GM12878 (cell line): Measurements from ENCODE around the gene ZSCAN22. TPM values are rescaled to one million over a fixed set of nuclear protein-coding genes. Genes with fewer than 3 reads are reported as not detected.

ENCODE experiments used
- ATAC-seq: fragments of 200-7000 bp; cut with Tn5 transposase; 3 replicates; pipeline ENCODE4 v1.9.1; 2020; ENCODE audit warnings: mild to moderate bottlenecking, moderate library complexity
- BruUV-seq: library from RNA; stranded (reverse); fragments of 400-500 nt; replicated peaks from 2 replicates; lab custom pipeline; 2021; lab: Mats Ljungman, UMichigan
- CTCF ChIA-PET: fragments of 300-600 bp; sonication (Branson Sonifier 250); formaldehyde crosslinking; extraction: SDS; loops from one replicate; lab custom pipeline; 2021; ENCODE audit warnings: inconsistent platforms; lab: Yijun Ruan, JAX
- POLR2A ChIA-PET: fragments of 350-600 bp; formaldehyde crosslinking; extraction: SDS; loops from one replicate; lab custom pipeline; 2021; ENCODE audit warnings: inconsistent platforms; lab: Charles Lee
- RAD21 ChIA-PET: fragments of 300-600 bp; sonication (Branson Sonifier 250); formaldehyde crosslinking; loops from one replicate; lab custom pipeline; 2023; ENCODE audit warnings: antibody characterized with exemption; ENCODE audit not compliant: unreplicated experiment; lab: Charles Lee
- SMC1A ChIA-PET: fragments of 300-600 bp; sonication (Branson Sonifier 250); formaldehyde crosslinking; loops from one replicate; lab custom pipeline; 2023; ENCODE audit not compliant: unreplicated experiment, uncharacterized antibody; lab: Charles Lee
- DNase-seq: peaks from one replicate; pipeline ENCODE4 v3.0.0-alpha.2; 2011; ENCODE audit warnings: low read depth, low spot score
- FAIRE-seq: peaks from 3 replicates; lab custom pipeline; 2011; peaks lifted over from hg19 to GRCh38; lab: Jason Lieb, UNC
- H2AFZ ChIP-seq: 2 replicates; pipeline ENCODE4 v1.6.0; 2011; ENCODE audit warnings: low read depth, low read length, control low read depth; ENCODE audit not compliant: control insufficient read depth
- H3K27ac ChIP-seq: 2 replicates; pipeline ENCODE4 v1.5.1; 2011; ENCODE audit warnings: control low read depth; ENCODE audit not compliant: control insufficient read depth, insufficient read depth
- H3K27me3 ChIP-seq, 2 experiments: replicated peaks in 1 of 2; 2 replicates each; pipeline versions ENCODE4 v1.6.0 to v1.6.1; 2011; ENCODE audit warnings: low read length in 1 of 2; ENCODE audit not compliant: control insufficient read depth in 2 of 2, insufficient read depth in 2 of 2
- H3K36me3 ChIP-seq, 2 experiments: 2 replicates each; pipeline ENCODE4 v1.5.1; 2011; ENCODE audit warnings: low read length in 1 of 2; ENCODE audit not compliant: control insufficient read depth in 2 of 2, insufficient read depth in 2 of 2
- H3K4me1 ChIP-seq: 2 replicates; pipeline ENCODE4 v1.6.1; 2011; ENCODE audit warnings: mild to moderate bottlenecking, low read length, moderate library complexity, mixed read lengths; ENCODE audit not compliant: control insufficient read depth, insufficient read depth
- H3K4me2 ChIP-seq: 2 replicates; pipeline ENCODE4 v1.6.0; 2011; ENCODE audit warnings: control low read depth; ENCODE audit not compliant: control insufficient read depth, insufficient read depth
- H3K4me3 ChIP-seq: fragments of 200-600 bp; sonication (generic); 2 replicates; pipeline ENCODE4 v1.5.1; 2016
- H3K79me2 ChIP-seq: 2 replicates; pipeline ENCODE4 v1.6.0; 2011; ENCODE audit warnings: low read length; ENCODE audit not compliant: control insufficient read depth, insufficient read depth
- H3K9ac ChIP-seq: 2 replicates; pipeline ENCODE4 v1.8.0; 2011; ENCODE audit warnings: low read length, control low read depth, mixed read lengths; ENCODE audit not compliant: control insufficient read depth, insufficient read depth
- H3K9me3 ChIP-seq: replicated peaks from 3 replicates; pipeline ENCODE4 v1.5.1; 2011; ENCODE audit warnings: mild to moderate bottlenecking, low read length; ENCODE audit not compliant: control insufficient read depth, insufficient read depth
- H4K20me1 ChIP-seq: 2 replicates; pipeline ENCODE4 v1.6.0; 2011; ENCODE audit not compliant: control insufficient read depth, insufficient read depth
- BCL3 ChIP-seq: IDR thresholded peaks from 2 replicates; pipeline ENCODE4 v1.6.1; 2011; ENCODE audit warnings: borderline replicate concordance, low read depth, mild to moderate bottlenecking, moderate library complexity, low read length; ENCODE audit not compliant: insufficient read depth, poor library complexity, severe bottlenecking
- CBFB ChIP-seq: IDR thresholded peaks from 2 replicates; pipeline ENCODE4 v1.6.1; 2016; ENCODE audit warnings: antibody characterized with exemption, low read depth
- EGR1 ChIP-seq, 2 experiments: IDR thresholded peaks; 1 replicate in 1 of 2; 2 replicates in 1 of 2; pipeline ENCODE4 v1.6.1; 2011 to 2012; ENCODE audit warnings: low read depth in 2 of 2, low read length in 2 of 2, borderline replicate concordance in 1 of 2, mild to moderate bottlenecking in 1 of 2, moderate library complexity in 1 of 2
- HCFC1 ChIP-seq: fragments of 150-350 bp; IDR thresholded peaks from 2 replicates; pipeline ENCODE4 v1.6.1; 2014; ENCODE audit warnings: low read length
- HDAC2 ChIP-seq: fragments of 200-600 bp; sonication (generic); IDR thresholded peaks from 2 replicates; pipeline ENCODE4 v1.6.1; 2017
- IKZF1 ChIP-seq: fragments of 450-650 bp; conservative IDR thresholded peaks from 2 replicates; pipeline ENCODE4 v1.6.1; 2017; ENCODE audit warnings: antibody characterized with exemption, mild to moderate bottlenecking
- IKZF2 ChIP-seq, 2 experiments: fragments of 450-650 bp; IDR thresholded peaks; 2 replicates each; pipeline ENCODE4 v1.6.1; 2017; ENCODE audit warnings: mild to moderate bottlenecking in 2 of 2, moderate library complexity in 2 of 2
- JUND ChIP-seq: IDR thresholded peaks from 2 replicates; pipeline ENCODE4 v1.6.1; 2012; ENCODE audit warnings: low read depth, mild to moderate bottlenecking, low read length, improper control_type of control experiment, moderate library complexity
- KLF5 ChIP-seq: fragments of 450-650 bp; IDR thresholded peaks from 2 replicates; pipeline ENCODE4 v1.6.1; 2014; ENCODE audit warnings: mild to moderate bottlenecking; ENCODE audit not compliant: partially characterized antibody
- LARP7 ChIP-seq: fragments of 450-650 bp; IDR thresholded peaks from 2 replicates; pipeline ENCODE4 v1.6.1; 2017; ENCODE audit warnings: mild to moderate bottlenecking
- MAX ChIP-seq: IDR thresholded peaks from 2 replicates; pipeline ENCODE4 v1.6.1; 2012; ENCODE audit warnings: low read depth, low read length, improper control_type of control experiment
- MEF2B ChIP-seq: fragments of 450-650 bp; IDR thresholded peaks from 2 replicates; pipeline ENCODE4 v1.6.1; 2018; ENCODE audit warnings: mild to moderate bottlenecking, moderate library complexity; ENCODE audit not compliant: partially characterized antibody, poor library complexity, severe bottlenecking
- NFYB ChIP-seq: IDR thresholded peaks from 2 replicates; pipeline ENCODE4 v1.6.1; 2011; ENCODE audit warnings: low read depth, mild to moderate bottlenecking, low read length, improper control_type of control experiment, moderate library complexity; ENCODE audit not compliant: insufficient read depth
- NRF1 ChIP-seq: conservative IDR thresholded peaks from 2 replicates; pipeline ENCODE4 v1.6.1; 2011; ENCODE audit warnings: mild to moderate bottlenecking, low read depth, low read length, improper control_type of control experiment
- PML ChIP-seq: IDR thresholded peaks from 2 replicates; pipeline ENCODE4 v1.6.1; 2012; ENCODE audit warnings: low read length, inconsistent platforms
- POU2F2 ChIP-seq: IDR thresholded peaks from 3 replicates; pipeline ENCODE4 v1.6.1; 2011; ENCODE audit warnings: low read depth, mild to moderate bottlenecking, low read length, borderline replicate concordance
- RFX5 ChIP-seq: IDR thresholded peaks from 2 replicates; pipeline ENCODE4 v1.6.1; 2011; ENCODE audit warnings: low read depth, low read length, improper control_type of control experiment
- SREBF1 ChIP-seq: IDR thresholded peaks from 2 replicates; pipeline ENCODE4 v1.6.1; 2012; ENCODE audit warnings: mild to moderate bottlenecking, low read length
- STAT1 ChIP-seq: fragments of 450-650 bp; conservative IDR thresholded peaks from 2 replicates; pipeline ENCODE4 v1.6.1; 2014; ENCODE audit warnings: antibody characterized with exemption, mild to moderate bottlenecking
- ZBED1 ChIP-seq: IDR thresholded peaks from 2 replicates; pipeline ENCODE4 v1.6.1; 2016; ENCODE audit warnings: borderline replicate concordance
- WGBS: methylation state at CpG from one replicate; pipeline ENCODE4 v1.1.6; 2016; ENCODE audit warnings: low lambda C conversion rate; ENCODE audit not compliant: insufficient replicate concordance, insufficient coverage; ENCODE audit errors: missing lambda C conversion rate; 5-methylcytosine and 5-hydroxymethylcytosine counted together
- in situ Hi-C: fragments of 300-500 bp; cut with MboI; formaldehyde crosslinking; loops from 9 replicates; pipeline ENCODE4 v1.14.3; 2018; ENCODE audit warnings: mixed read lengths
- intact Hi-C: fragments of 100-400 bp; cut with micrococcal nuclease; formaldehyde crosslinking; loops from one replicate; pipeline ENCODE4 v1.14.2; 2022; ENCODE audit not compliant: unreplicated experiment
- polyA plus RNA-seq, 11 experiments: library from polyadenylated mRNA; depleted of rRNA in 4 of 11; unstranded in 6 of 11; stranded (reverse) in 5 of 11; fragments of >200 nt; fragmentation: Nextera tagmentation in 4 of 11; fragmentation: Illumina TruSeq in 1 of 11; extraction: Ambion mirVana in 4 of 11; extraction: Trizol in 1 of 11; gene quantifications; 1 replicate in 1 of 11; 2 replicates in 10 of 11; pipeline versions ENCODE4 v1.2.1 to v1.2.3, GENCODE V29; 2011 to 2016; ENCODE audit warnings: inconsistent platforms in 2 of 11, missing spikeins in 2 of 11, low read depth in 1 of 11
- total RNA-seq, 4 experiments: library from RNA; depleted of rRNA in 3 of 4; stranded (reverse); fragments of >200 nt in 3 of 4; fragmentation: Illumina TruSeq in 1 of 4; extraction: Trizol in 1 of 4; gene quantifications; 2 replicates each; pipeline versions ENCODE4 v1.2.1 to v1.2.3, GENCODE V29; 2013 to 2021

ZSCAN22 gene
- total and polyA plus RNA-seq, 10 of the 15 experiments (the other 5 are each of a cell fraction or from before 2014, with no cell fraction given): 0.49 to 3.9 (median 2.6) TPM

GRCh38 chr19:58278541-58279041, 48.2 kb upstream of the ZSCAN22 start, which contains the start of gene ZNF8:
ZNF8 (plus strand) TSS chr19:58278955; CDS start chr19:58279082, 127 bp downstream.
- POLR2A ChIA-PET: interaction anchor here (0.6 to 1.1 kb wide), 6 partner anchors 9 to 241 kb away, joined by 3 to 5 read pairs (median 3); partner anchors contain the start of gene ZBTB45
- Histone ChIP-seq H3K9ac (peak within 1 kb of the TSS; percentile 84), H3K27ac (peak within 1 kb of the TSS; percentile 70), H3K9me3 (peaks cover 4% of the 10 kb centered on the region), H3K79me2 (peaks cover 18% of the 10 kb centered on the region), H3K4me3 (peak within 1 kb of the TSS; percentile 83), H3K27me3 (no peaks in the 10 kb centered on the region), H3K4me1 (no peaks in the 10 kb centered on the region; the same call in 1 of the 2 replicates), H3K36me3 (no peaks in the 10 kb centered on the region), H2AFZ (peak within 1 kb of the TSS; percentile 88), H3K4me2 (peak within 1 kb of the TSS; percentile 93), H4K20me1 (no peaks in the 10 kb centered on the region)
- BruUV-seq: no TSS peak
- under 1% methylated on average over 42 of the region's 42 CpGs for WGBS
- DNase-seq (peak; percentile 93), ATAC-seq (peak; percentile 99), FAIRE-seq (peak; percentile 91)
- RAD21 ChIA-PET: interaction anchor here (0.9 kb wide), 1 partner anchor 161 kb away, joined by 3 read pairs; the partner anchor contains the start of gene ZNF132
- in situ Hi-C loops: loop anchor here (10.0 kb wide), 1 partner anchor 1864 kb away; no protein-coding TSS in a partner anchor
- SMC1A ChIA-PET: interaction anchor here (0.6 to 1.0 kb wide), 2 partner anchors 22 to 71 kb away, joined by 3 to 4 read pairs; no protein-coding TSS in a partner anchor
- CTCF ChIA-PET: no interaction called here
- intact Hi-C loops: loop anchor here (2.0 kb wide), 1 partner anchor 532 kb away; the partner anchor contains the start of gene ZNF776
- TF ChIP-seq BCL3: peak; percentile 90
- peak; percentile 98 for TF ChIP-seq NFYB
- peak; percentile 34; the same call in 1 of the 2 replicates for TF ChIP-seq MAX
- TF ChIP-seq IKZF1: peak; percentile 92
- 0 out of 4 replicates have a peak, but pooled peaks of 1 of the 2 experiments have one; percentile 19 for TF ChIP-seq IKZF2 (IDR thresholded peaks at IDR 0.05)
- peak in 1 of 2 experiments; percentile 83; a peak in 2 of 3 replicates for TF ChIP-seq EGR1 (IDR thresholded peaks at IDR 0.05; ENCODE audit: borderline replicate concordance in 1 of 2, low read depth in 2 of 2, low read length in 2 of 2)
- peak; percentile 79 for TF ChIP-seq KLF5
- TF ChIP-seq MEF2B: no peak
- TF ChIP-seq PML: peak; percentile 94
- peak; percentile 45 for TF ChIP-seq NRF1
- peak; percentile 28; the same call in 1 of the 2 replicates for TF ChIP-seq ZBED1
- TF ChIP-seq CBFB: peak; percentile 79; the same call in 1 of the 2 replicates
- peak; percentile 88 for TF ChIP-seq HCFC1
- no peak for TF ChIP-seq HDAC2
- TF ChIP-seq JUND: no peak
- TF ChIP-seq STAT1: 0 out of 2 replicates have a peak, but pooled peaks have one; percentile 22
- TF ChIP-seq SREBF1: peak; percentile 53
- no peak for TF ChIP-seq LARP7
- TF ChIP-seq POU2F2: peak; percentile 48; the same call in 1 of the 3 replicates
- TF ChIP-seq RFX5: peak; percentile 92
